Endodermal cell (in vitro differentiated cells): ENCODE results near the gene NPLOC4. TPM values are rescaled to one million over a fixed set of nuclear protein-coding genes. Genes with fewer than 3 reads are reported as not detected.
A peak's percentile ranks its signal among the peaks of the same experiment; 100 is the strongest.

Experiments used
- DNase-seq: peaks from one replicate; pipeline ENCODE4 v3.0.0-alpha.2; 2017
- H3K27ac ChIP-seq: 2 replicates; pipeline ENCODE4 v1.5.1; 2013; ENCODE audit warnings: mild to moderate bottlenecking, low read depth, low read length, moderate library complexity
- H3K27me3 ChIP-seq: 2 replicates; pipeline ENCODE4 v1.6.1; 2013; ENCODE audit warnings: mild to moderate bottlenecking, low read length, moderate library complexity; ENCODE audit not compliant: insufficient read depth, control insufficient read depth, poor library complexity, severe bottlenecking
- H3K36me3 ChIP-seq: 2 replicates; pipeline ENCODE4 v1.7.0; 2013; ENCODE audit warnings: mild to moderate bottlenecking, low read length, moderate library complexity; ENCODE audit not compliant: control insufficient read depth, insufficient read depth
- H3K4me1 ChIP-seq: one replicate; pipeline ENCODE4 v1.7.0; 2013; ENCODE audit warnings: low read length; ENCODE audit not compliant: control insufficient read depth, insufficient read depth
- H3K4me3 ChIP-seq: 2 replicates; pipeline ENCODE4 v1.5.1; 2013; ENCODE audit warnings: mild to moderate bottlenecking, low read length, moderate library complexity
- H3K9ac ChIP-seq: 2 replicates; pipeline ENCODE4 v1.6.1; 2013; ENCODE audit warnings: mild to moderate bottlenecking, low read length, moderate library complexity; ENCODE audit not compliant: poor library complexity, severe bottlenecking; ENCODE audit errors: extremely low read depth
- H3K9me3 ChIP-seq: 2 replicates; pipeline ENCODE4 v1.6.1; 2013; ENCODE audit warnings: mild to moderate bottlenecking, low read length, moderate library complexity; ENCODE audit not compliant: control insufficient read depth
- H3K27ac Mint-ChIP-seq: 2 replicates; pipeline ENCODE4 v1.8.0; 2020; ENCODE audit warnings: mixed read lengths
- H3K27me3 Mint-ChIP-seq: 2 replicates; pipeline ENCODE4 v1.8.0; 2021; ENCODE audit warnings: mild to moderate bottlenecking, mixed read lengths; ENCODE audit not compliant: insufficient read depth
- H3K36me3 Mint-ChIP-seq: 2 replicates; pipeline ENCODE4 v1.8.0; 2020; ENCODE audit warnings: low read depth, mixed read lengths
- H3K4me1 Mint-ChIP-seq: 2 replicates; pipeline ENCODE4 v1.8.0; 2020; ENCODE audit warnings: mixed read lengths
- H3K4me3 Mint-ChIP-seq: 2 replicates; pipeline ENCODE4 v1.8.0; 2020; ENCODE audit warnings: mild to moderate bottlenecking, moderate library complexity, mixed read lengths
- H3K9me3 Mint-ChIP-seq: 2 replicates; pipeline ENCODE4 v1.8.0; 2020; ENCODE audit warnings: mild to moderate bottlenecking, mixed read lengths
- WGBS, 2 experiments: methylation state at CpG; one replicate each; pipeline versions ENCODE4 v1.1.5 to v1.1.7; 2013; ENCODE audit warnings: missing lambda C conversion rate in 2 of 2, mixed read lengths in 1 of 2; ENCODE audit not compliant: insufficient coverage in 1 of 2, insufficient read length in 1 of 2; 5-methylcytosine and 5-hydroxymethylcytosine counted together
- total RNA-seq, 2 donors: library from RNA; stranded (reverse); fragmentation: NEBNext Ultra II Directional in 1 of 2; extraction: Animal tissue kit (Norgen Biotek cat#: 25700) in 1 of 2; gene quantifications; 2 replicates in 1 of 2; 3 replicates in 1 of 2; pipeline ENCODE4 v1.2.1, GENCODE V29; 2021
- TF ChIP-seq, protein P1 (sequence below): fragments of 200-600 bp; sonication (generic); conservative IDR thresholded peaks from 2 replicates; pipeline ENCODE4 v1.5.0; 2021; ENCODE audit warnings: antibody characterized with exemption, mild to moderate bottlenecking

NPLOC4 gene
- total RNA-seq, 2 donors from 2014 or later: 113 to 118 TPM

DNA sequence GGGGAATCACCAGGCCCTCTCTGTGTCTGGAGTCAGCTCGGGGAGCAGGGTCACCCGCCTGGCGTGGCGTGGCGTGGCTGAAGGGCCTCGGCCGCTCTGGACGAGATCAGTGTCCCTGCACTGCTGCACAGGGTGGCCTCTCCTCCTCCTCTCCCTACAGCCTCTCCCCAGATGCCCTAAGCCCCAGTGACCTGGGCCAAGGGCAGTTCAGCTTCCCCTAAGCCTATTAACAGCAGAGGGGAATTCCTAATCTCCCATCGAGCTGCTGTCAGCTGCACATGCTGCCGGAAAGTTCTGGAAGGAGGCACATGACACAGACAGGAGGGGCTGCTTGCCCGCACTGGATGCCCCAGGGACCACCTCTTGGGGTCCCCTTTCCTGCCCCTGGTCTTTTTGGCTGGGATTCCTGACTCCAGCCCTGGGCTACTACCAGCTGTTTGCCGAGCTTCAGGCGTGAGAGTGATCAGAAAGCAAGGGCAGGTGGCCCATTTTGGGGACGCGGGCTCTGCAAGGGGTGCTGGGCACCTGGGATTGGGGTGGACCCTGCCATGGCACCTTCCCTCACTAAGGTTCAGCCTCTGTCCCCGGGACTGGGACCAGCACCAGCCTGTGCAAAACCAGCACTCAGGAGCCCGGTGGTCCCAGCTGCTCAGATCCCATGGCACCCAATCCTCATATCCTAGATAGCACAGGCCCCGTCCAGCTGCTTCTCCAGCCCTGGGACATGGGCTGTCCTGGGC is 18.6 kb upstream of the NPLOC4 start:
- H3K9me3 Mint-ChIP-seq: no peaks in the 10 kb centered on the region
- 90 to 92% methylated on average over 12 to 18 of the region's 18 CpGs for WGBS, 2 experiments
- DNase-seq: peak; percentile 57
- H3K27me3 Mint-ChIP-seq: no peaks in the 10 kb centered on the region
- TF ChIP-seq, protein P1, sequence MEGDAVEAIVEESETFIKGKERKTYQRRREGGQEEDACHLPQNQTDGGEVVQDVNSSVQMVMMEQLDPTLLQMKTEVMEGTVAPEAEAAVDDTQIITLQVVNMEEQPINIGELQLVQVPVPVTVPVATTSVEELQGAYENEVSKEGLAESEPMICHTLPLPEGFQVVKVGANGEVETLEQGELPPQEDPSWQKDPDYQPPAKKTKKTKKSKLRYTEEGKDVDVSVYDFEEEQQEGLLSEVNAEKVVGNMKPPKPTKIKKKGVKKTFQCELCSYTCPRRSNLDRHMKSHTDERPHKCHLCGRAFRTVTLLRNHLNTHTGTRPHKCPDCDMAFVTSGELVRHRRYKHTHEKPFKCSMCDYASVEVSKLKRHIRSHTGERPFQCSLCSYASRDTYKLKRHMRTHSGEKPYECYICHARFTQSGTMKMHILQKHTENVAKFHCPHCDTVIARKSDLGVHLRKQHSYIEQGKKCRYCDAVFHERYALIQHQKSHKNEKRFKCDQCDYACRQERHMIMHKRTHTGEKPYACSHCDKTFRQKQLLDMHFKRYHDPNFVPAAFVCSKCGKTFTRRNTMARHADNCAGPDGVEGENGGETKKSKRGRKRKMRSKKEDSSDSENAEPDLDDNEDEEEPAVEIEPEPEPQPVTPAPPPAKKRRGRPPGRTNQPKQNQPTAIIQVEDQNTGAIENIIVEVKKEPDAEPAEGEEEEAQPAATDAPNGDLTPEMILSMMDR: no peak
- H3K9ac ChIP-seq: no peak overlapping the region
- H3K36me3 Mint-ChIP-seq: no peaks in the 10 kb centered on the region
- no peak overlapping the region for H3K27ac Mint-ChIP-seq
- H3K4me3 Mint-ChIP-seq: no peak overlapping the region
- peaks cover 13% of the 10 kb centered on the region for H3K4me1 ChIP-seq
- H3K36me3 ChIP-seq: no peaks in the 10 kb centered on the region
- peaks cover 7% of the 10 kb centered on the region for H3K4me1 Mint-ChIP-seq
- no peaks in the 10 kb centered on the region for H3K9me3 ChIP-seq
- no peak overlapping the region for H3K4me3 ChIP-seq
- H3K27me3 ChIP-seq: no peaks in the 10 kb centered on the region
- no peak overlapping the region for H3K27ac ChIP-seq

DNA sequence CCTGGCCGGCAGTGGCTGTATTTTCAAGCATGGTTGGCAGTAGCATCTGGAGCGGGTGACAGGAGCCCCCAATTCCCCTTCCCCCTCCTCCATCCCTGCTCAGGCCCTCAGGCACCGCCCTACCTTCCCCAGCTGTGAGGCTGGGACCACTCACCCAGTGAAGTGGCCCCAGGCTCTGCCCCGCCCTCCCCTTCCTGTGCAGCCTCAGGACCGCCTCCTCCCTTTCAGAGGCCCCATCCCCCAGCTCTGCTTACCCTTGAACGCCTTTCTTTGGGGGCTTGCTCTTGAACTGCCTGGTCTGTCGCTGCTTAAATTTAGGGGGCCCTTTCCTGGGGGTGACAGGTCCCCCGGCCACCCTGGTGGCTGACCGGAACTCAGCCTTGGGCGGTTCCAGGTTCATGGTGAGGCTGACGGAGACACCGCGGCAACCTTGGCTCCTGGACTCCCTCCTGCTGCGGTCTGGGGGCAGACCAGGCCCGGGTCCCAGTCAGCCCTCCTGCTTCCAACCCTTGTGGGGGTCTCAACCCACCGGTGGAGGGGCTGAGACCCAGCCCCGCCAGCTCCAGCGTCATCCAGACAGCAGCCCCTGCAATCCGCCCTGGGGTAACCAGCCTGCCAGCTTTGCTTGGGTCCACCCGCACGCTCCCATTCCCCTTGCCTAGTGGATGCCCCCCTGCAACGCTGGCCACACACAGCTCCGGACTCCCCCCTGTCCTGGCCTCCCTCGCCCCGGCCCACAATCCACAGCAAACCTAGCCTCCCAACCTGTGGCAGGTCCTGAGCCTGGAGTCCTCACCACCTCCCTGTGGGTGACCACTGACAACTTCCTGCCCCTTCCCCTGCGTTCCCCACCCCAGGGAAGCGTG is 16.2 kb upstream of the NPLOC4 start:
- H3K27ac ChIP-seq: no peak overlapping the region
- peaks cover 6% of the 10 kb centered on the region for H3K9me3 ChIP-seq
- Mint-ChIP-seq H3K36me3 (no peaks in the 10 kb centered on the region), H3K4me3 (peak overlapping the region; percentile 38), H3K27me3 (peaks cover 13% of the 10 kb centered on the region), H3K4me1 (peaks cover 7% of the 10 kb centered on the region), H3K27ac (peak overlapping the region; percentile 74), H3K9me3 (peaks cover 11% of the 10 kb centered on the region)
- peak; percentile 89 for DNase-seq
- H3K27me3 ChIP-seq: peaks cover 12% of the 10 kb centered on the region
- no peak overlapping the region for H3K9ac ChIP-seq
- H3K4me1 ChIP-seq: peaks cover 13% of the 10 kb centered on the region
- 52 to 59% methylated on average over 16 to 27 of the region's 27 CpGs for WGBS, 2 experiments
- TF ChIP-seq, protein P1: no peak
- no peak overlapping the region for H3K4me3 ChIP-seq
- H3K36me3 ChIP-seq: no peaks in the 10 kb centered on the region

DNA sequence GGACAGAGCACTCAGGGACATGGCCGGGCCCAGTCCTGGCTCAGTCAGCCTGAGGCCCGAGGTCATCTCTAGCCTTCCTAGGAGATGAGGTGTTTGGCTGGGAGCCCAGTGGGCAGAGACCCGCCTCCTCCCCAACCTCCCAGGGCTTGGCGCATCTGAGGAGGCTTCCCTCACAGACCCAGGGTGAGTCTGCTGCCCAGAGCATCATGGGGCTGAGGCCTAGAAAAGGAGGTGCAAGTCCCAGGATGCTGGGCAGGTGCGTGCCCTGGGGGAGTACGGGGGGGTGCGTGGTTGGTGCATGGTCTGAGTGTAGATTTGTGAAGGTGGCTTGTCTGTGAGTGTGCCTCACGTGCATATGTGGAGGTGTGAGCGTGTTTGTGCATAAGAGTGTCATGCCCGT is 14.8 kb upstream of the NPLOC4 start:
- H3K27me3 Mint-ChIP-seq: peaks cover 25% of the 10 kb centered on the region
- Histone ChIP-seq H3K36me3 (no peaks in the 10 kb centered on the region), H3K4me3 (no peak overlapping the region), H3K9ac (no peak overlapping the region), H3K9me3 (peaks cover 6% of the 10 kb centered on the region), H3K27ac (no peak overlapping the region), H3K27me3 (peaks cover 26% of the 10 kb centered on the region), H3K4me1 (peaks cover 13% of the 10 kb centered on the region)
- H3K36me3 Mint-ChIP-seq: no peaks in the 10 kb centered on the region
- H3K9me3 Mint-ChIP-seq: peaks cover 11% of the 10 kb centered on the region
- peak; percentile 57 for DNase-seq
- H3K4me1 Mint-ChIP-seq: peaks cover 11% of the 10 kb centered on the region
- 93 to 98% methylated on average over 5 to 10 of the region's 10 CpGs for WGBS, 2 experiments
- TF ChIP-seq, protein P1: no peak
- H3K27ac Mint-ChIP-seq: no peak overlapping the region
- no peak overlapping the region for H3K4me3 Mint-ChIP-seq
